ENCODE data around the gene HSD17B11. TPM values are rescaled to one million over a fixed set of nuclear protein-coding genes. Genes with fewer than 3 reads are reported as not detected.

HSD17B11 gene
- total and polyA plus RNA-seq, 2 donors (not counting 1 experiment from before 2014, with no cell fraction given): 60.5 to 64.1 TPM

DNA sequence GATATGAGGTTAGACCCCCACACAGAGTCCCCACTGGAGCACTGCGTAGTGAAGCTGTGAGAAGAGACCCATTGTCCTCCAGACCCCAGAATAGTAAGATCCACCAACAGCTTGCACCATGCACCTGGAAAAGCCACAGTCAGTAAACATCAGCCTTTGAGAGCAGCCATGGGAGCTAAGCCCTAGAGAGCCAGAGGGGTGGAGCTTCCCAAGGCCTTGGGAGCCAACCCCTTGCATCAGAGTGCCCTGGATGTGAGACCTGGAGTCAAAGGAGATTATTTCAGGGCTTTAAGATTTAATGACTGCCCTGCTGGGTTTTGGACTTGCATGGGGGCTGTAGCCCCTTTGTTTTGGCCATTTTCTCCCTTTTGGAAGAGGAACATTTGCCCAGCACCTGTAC, 104.0 kb downstream of the HSD17B11 start:
- Histone ChIP-seq H2AFZ (ENCODE audit: low read length) (no peak overlapping the region), H3K9me3 (ENCODE audit: control insufficient read depth, insufficient read depth, low read depth, low read length) (no peaks in the 10 kb centered on the region), H3K36me3 (ENCODE audit: control insufficient read depth, insufficient read depth, low read length) (no peaks in the 10 kb centered on the region), H3K4me3 (replicated peaks in 1 of 4; ENCODE audit: control extremely low read depth in 1 of 4, insufficient read depth in 1 of 4, low read depth in 3 of 4, low read length in 4 of 4) (no peak overlapping the region), H4K20me1 (ENCODE audit: control insufficient read depth, extremely low read depth, insufficient read depth, low read length) (no peaks in the 10 kb centered on the region), H3K79me2 (ENCODE audit: control insufficient read depth, insufficient read depth, low read length) (no peaks in the 10 kb centered on the region), H3K9ac (ENCODE audit: insufficient read depth, low read length) (no peak overlapping the region), H3K27ac (ENCODE audit: insufficient read depth, low read length) (no peak overlapping the region), H3K4me2 (ENCODE audit: extremely low read depth, insufficient read depth, low read length) (no peak overlapping the region), H3K4me1 (ENCODE audit: control insufficient read depth, extremely low read depth, insufficient read depth, low read length) (no peaks in the 10 kb centered on the region), H3K27me3 (ENCODE audit: control insufficient read depth, insufficient read depth, low read length) (no peaks in the 10 kb centered on the region)
- no peak for TF ChIP-seq EZH2 (IDR thresholded peaks at IDR 0.05; ENCODE audit: low read length, missing control alignments)
- TF ChIP-seq, protein P1, sequence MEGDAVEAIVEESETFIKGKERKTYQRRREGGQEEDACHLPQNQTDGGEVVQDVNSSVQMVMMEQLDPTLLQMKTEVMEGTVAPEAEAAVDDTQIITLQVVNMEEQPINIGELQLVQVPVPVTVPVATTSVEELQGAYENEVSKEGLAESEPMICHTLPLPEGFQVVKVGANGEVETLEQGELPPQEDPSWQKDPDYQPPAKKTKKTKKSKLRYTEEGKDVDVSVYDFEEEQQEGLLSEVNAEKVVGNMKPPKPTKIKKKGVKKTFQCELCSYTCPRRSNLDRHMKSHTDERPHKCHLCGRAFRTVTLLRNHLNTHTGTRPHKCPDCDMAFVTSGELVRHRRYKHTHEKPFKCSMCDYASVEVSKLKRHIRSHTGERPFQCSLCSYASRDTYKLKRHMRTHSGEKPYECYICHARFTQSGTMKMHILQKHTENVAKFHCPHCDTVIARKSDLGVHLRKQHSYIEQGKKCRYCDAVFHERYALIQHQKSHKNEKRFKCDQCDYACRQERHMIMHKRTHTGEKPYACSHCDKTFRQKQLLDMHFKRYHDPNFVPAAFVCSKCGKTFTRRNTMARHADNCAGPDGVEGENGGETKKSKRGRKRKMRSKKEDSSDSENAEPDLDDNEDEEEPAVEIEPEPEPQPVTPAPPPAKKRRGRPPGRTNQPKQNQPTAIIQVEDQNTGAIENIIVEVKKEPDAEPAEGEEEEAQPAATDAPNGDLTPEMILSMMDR (conservative IDR thresholded peaks at IDR 0.05 in 1 of 2, IDR thresholded peaks at IDR 0.05 in 1 of 2; ENCODE audit: low read depth in 1 of 2, low read length in 2 of 2): no peak
- no peak for DNase-seq (ENCODE audit: low read depth in 2 of 2)

Other genes starting within 250 kb of the HSD17B11 start
- 15.7 and 16.4 TPM in 2 replicates for gene KLHL8, start 170.6 kb downstream of the HSD17B11 start, total RNA-seq
- gene KLHL8, start 170.6 kb downstream of the HSD17B11 start, polyA plus RNA-seq: 7.9 and 8.8 TPM in 2 replicates
- under 0.01 and 0.17 TPM in 2 replicates for gene HSD17B13, start 68.3 kb downstream of the HSD17B11 start, total RNA-seq
- 0.11 and 0.19 TPM in 2 replicates for gene HSD17B13, start 68.3 kb downstream of the HSD17B11 start, polyA plus RNA-seq
- 16.4 and 18.8 TPM in 2 replicates for gene NUDT9, start 31.4 kb upstream of the HSD17B11 start, total RNA-seq
- gene NUDT9, start 31.4 kb upstream of the HSD17B11 start, polyA plus RNA-seq: 28.8 and 29.2 TPM in 2 replicates
- gene SPARCL1, start 138.2 kb upstream of the HSD17B11 start, total RNA-seq: 2.3 and 4.1 TPM in 2 replicates
- gene SPARCL1, start 138.2 kb upstream of the HSD17B11 start, polyA plus RNA-seq: 0.64 and 0.70 TPM in 2 replicates
- gene DSPP, start 217.3 kb upstream of the HSD17B11 start, total RNA-seq: not detected in 2 replicates
- gene DSPP, start 217.3 kb upstream of the HSD17B11 start, polyA plus RNA-seq: not detected in 2 replicates

All from fibroblast of lung (primary cell).